Peyer's patch (tissue), 4 donors: ENCODE results near the gene ALOX5AP.

ENCODE experiments used
- POLR2A ChIP-seq, 2 donors: fragments of 450-650 bp; IDR thresholded peaks; one replicate each; pipeline ENCODE4 v1.5.1; 2017; ENCODE audit warnings: antibody characterized with exemption in 2 of 2, mild to moderate bottlenecking in 2 of 2, moderate library complexity in 2 of 2
- TF ChIP-seq, protein P1 (sequence below), 6 experiments: fragments of 450-650 bp in 4 of 6; fragments of 200-600 bp in 2 of 6; sonication (generic) in 1 of 6; IDR thresholded peaks; one replicate each; pipeline ENCODE4 v1.5.1; 2017 to 2019; ENCODE audit warnings: antibody characterized with exemption in 6 of 6, mild to moderate bottlenecking in 3 of 6, moderate library complexity in 1 of 6

DNA sequence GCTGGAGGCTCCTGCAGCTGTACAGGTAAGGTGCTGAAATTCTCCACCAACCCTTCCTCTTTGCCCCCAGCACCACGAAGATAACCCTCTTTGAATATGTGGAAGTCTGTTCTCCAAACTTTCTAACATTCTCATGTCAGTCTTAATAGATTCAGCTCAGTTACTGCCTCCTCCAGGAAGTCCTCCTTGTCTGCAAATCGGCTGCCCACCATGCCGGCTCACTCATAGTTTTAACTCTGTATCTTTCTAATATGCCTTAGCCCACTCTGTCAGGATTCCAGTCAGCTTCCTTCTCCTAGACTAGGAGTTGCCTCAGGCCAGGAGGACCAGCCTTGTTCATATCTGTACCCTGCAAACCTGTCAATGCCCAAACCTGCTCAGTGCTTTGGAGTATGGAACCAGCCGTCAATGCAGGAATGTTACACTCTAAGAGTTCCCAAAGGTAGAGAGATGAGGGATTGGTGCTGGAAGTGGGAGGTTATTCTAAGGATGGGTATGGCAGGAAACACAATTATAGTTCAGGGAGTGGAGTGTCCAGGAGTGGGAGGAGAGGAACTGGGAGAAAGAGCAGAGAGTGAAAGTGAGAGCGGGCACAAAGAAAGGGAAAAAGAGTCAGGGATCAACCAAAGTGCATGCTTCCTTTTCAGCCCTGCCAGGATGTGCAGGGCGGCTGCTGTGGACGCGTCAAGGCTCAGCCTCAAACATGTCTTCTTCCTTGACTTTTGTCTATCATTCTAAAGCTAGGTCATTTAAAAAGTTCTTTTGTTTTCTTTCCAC, 38.0 kb upstream of the ALOX5AP start:
- TF ChIP-seq POLR2A (IDR thresholded peaks at IDR 0.05) = no peak
- TF ChIP-seq, protein P1, sequence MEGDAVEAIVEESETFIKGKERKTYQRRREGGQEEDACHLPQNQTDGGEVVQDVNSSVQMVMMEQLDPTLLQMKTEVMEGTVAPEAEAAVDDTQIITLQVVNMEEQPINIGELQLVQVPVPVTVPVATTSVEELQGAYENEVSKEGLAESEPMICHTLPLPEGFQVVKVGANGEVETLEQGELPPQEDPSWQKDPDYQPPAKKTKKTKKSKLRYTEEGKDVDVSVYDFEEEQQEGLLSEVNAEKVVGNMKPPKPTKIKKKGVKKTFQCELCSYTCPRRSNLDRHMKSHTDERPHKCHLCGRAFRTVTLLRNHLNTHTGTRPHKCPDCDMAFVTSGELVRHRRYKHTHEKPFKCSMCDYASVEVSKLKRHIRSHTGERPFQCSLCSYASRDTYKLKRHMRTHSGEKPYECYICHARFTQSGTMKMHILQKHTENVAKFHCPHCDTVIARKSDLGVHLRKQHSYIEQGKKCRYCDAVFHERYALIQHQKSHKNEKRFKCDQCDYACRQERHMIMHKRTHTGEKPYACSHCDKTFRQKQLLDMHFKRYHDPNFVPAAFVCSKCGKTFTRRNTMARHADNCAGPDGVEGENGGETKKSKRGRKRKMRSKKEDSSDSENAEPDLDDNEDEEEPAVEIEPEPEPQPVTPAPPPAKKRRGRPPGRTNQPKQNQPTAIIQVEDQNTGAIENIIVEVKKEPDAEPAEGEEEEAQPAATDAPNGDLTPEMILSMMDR (IDR thresholded peaks at IDR 0.05) = no peak
